ENCODE measurements around the gene SAAL1. TPM values are rescaled to one million over a fixed set of nuclear protein-coding genes. Genes with fewer than 3 reads are reported as not detected.

The SAAL1 gene
- total and polyA plus RNA-seq, 4 donors, result 5.5 to 15.1 (median 11.3) TPM

GRCh38 chr11:18081551-18081950 lies 24.3 kb downstream of the SAAL1 start:
- 47 to 66% methylated on average over 2 of the region's 2 CpGs for WGBS, 2 donors
- H3K36me3 ChIP-seq (ENCODE audit: control insufficient read depth in 4 of 4, insufficient read depth in 4 of 4, low read length in 4 of 4), result peaks cover 10 to 19% (median 14%) of the 10 kb centered on the region in 4 donors

GRCh38 chr11:18080451-18080850 lies 25.4 kb downstream of the SAAL1 start:
- Histone ChIP-seq H3K4me1 (ENCODE audit: control insufficient read depth in 5 of 5, insufficient read depth in 5 of 5, low read length in 5 of 5) (no peaks in the 10 kb centered on the region), H3K9ac (ENCODE audit: insufficient read depth in 1 of 2, low read length in 2 of 2) (no peak overlapping the region), H3K9me3 (ENCODE audit: control insufficient read depth in 4 of 4, insufficient read depth in 3 of 4, low read length in 3 of 4) (no peaks in the 10 kb centered on the region), H3K4me3 (no peak overlapping the region), H3K27ac (ENCODE audit: low read depth in 1 of 2, low read length in 1 of 2) (no peak overlapping the region), H3K27me3 (ENCODE audit: control insufficient read depth in 3 of 3, insufficient read depth in 3 of 3, low read length in 2 of 3) (no peaks in the 10 kb centered on the region), H3K36me3 (ENCODE audit: control insufficient read depth in 4 of 4, insufficient read depth in 4 of 4, low read length in 4 of 4) (peaks cover 6 to 16% (median 13%) of the 10 kb centered on the region in 4 donors)
- ATAC-seq (ENCODE audit: insufficient read depth, low FRiP score) (no peak), DNase-seq (no peak)
- WGBS, 2 donors, result 57 to 68% methylated on average over 4 of the region's 4 CpGs
- TF ChIP-seq CTCF (IDR thresholded peaks at IDR 0.05; ENCODE audit: control extremely low read depth, extremely low read depth), result no peak

More at GRCh38 chr11:18081551-18081950, 24.3 kb downstream of the SAAL1 start:
- H3K4me1 ChIP-seq (ENCODE audit: control insufficient read depth in 5 of 5, insufficient read depth in 5 of 5, low read length in 5 of 5), result no peaks in the 10 kb centered on the region
- ATAC-seq (ENCODE audit: insufficient read depth, low FRiP score), result no peak
- no peak overlapping the region for H3K27ac ChIP-seq (ENCODE audit: low read depth in 1 of 2, low read length in 1 of 2)
- H3K9ac ChIP-seq (ENCODE audit: insufficient read depth in 1 of 2, low read length in 2 of 2), result no peak overlapping the region
- no peak overlapping the region for H3K4me3 ChIP-seq
- H3K9me3 ChIP-seq (ENCODE audit: control insufficient read depth in 4 of 4, insufficient read depth in 3 of 4, low read length in 3 of 4), result no peaks in the 10 kb centered on the region
- no peaks in the 10 kb centered on the region for H3K27me3 ChIP-seq (ENCODE audit: control insufficient read depth in 3 of 3, insufficient read depth in 3 of 3, low read length in 2 of 3)
- DNase-seq, result no peak
- TF ChIP-seq CTCF (IDR thresholded peaks at IDR 0.05; ENCODE audit: control extremely low read depth, extremely low read depth), result no peak

DNA sequence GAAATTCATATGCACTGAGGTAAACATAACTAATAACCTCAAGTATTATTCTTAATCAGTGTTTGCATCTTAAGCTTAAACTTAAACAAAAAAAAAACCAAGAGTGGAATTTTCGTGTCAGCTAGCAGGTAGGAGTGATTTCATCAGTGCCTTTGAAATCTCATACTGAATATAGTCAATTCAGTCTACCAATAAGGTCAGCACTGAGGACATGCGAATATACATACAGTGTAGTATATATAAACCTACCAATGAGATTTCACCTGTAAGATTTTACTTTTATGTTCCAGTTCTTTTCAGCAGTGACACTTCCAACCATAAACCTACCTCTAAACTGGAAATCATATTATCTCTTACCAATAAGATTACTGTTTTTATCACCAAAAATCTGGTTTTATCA lies 27.0 kb downstream of the SAAL1 start:
- TF ChIP-seq CTCF (IDR thresholded peaks at IDR 0.05; ENCODE audit: control extremely low read depth, extremely low read depth), result no peak

GRCh38 chr11:18075444-18075843 lies 30.4 kb downstream of the SAAL1 start:
- peaks cover 0 to 5% (median 0%) of the 10 kb centered on the region in 5 donors for H3K4me1 ChIP-seq (ENCODE audit: control insufficient read depth in 5 of 5, insufficient read depth in 5 of 5, low read length in 5 of 5)
- no peak overlapping the region for H3K4me3 ChIP-seq

More for the DNA sequence above, 27.0 kb downstream of the SAAL1 start:
- 91 to 93% methylated on average over 2 of the region's 2 CpGs for WGBS, 2 donors
- H3K36me3 ChIP-seq (ENCODE audit: control insufficient read depth in 4 of 4, insufficient read depth in 4 of 4, low read length in 4 of 4), result peaks cover 5 to 14% (median 10%) of the 10 kb centered on the region in 4 donors
- no peak for ATAC-seq (ENCODE audit: insufficient read depth, low FRiP score)
- no peak overlapping the region for H3K27ac ChIP-seq (ENCODE audit: low read depth in 1 of 2, low read length in 1 of 2)
- H3K4me1 ChIP-seq (ENCODE audit: control insufficient read depth in 5 of 5, insufficient read depth in 5 of 5, low read length in 5 of 5), result no peaks in the 10 kb centered on the region
- no peak overlapping the region for H3K9ac ChIP-seq (ENCODE audit: insufficient read depth in 1 of 2, low read length in 2 of 2)
- H3K4me3 ChIP-seq, result no peak overlapping the region
- no peak for DNase-seq
- H3K9me3 ChIP-seq (ENCODE audit: control insufficient read depth in 4 of 4, insufficient read depth in 3 of 4, low read length in 3 of 4), result no peaks in the 10 kb centered on the region
- H3K27me3 ChIP-seq (ENCODE audit: control insufficient read depth in 3 of 3, insufficient read depth in 3 of 3, low read length in 2 of 3), result no peaks in the 10 kb centered on the region

More at GRCh38 chr11:18075444-18075843, 30.4 kb downstream of the SAAL1 start:
- peaks cover 3 to 7% (median 5%) of the 10 kb centered on the region in 4 donors for H3K36me3 ChIP-seq (ENCODE audit: control insufficient read depth in 4 of 4, insufficient read depth in 4 of 4, low read length in 4 of 4)
- no peaks in the 10 kb centered on the region for H3K27me3 ChIP-seq (ENCODE audit: control insufficient read depth in 3 of 3, insufficient read depth in 3 of 3, low read length in 2 of 3)
- ATAC-seq (ENCODE audit: insufficient read depth, low FRiP score) (no peak), DNase-seq (no peak)
- H3K9me3 ChIP-seq (ENCODE audit: control insufficient read depth in 4 of 4, insufficient read depth in 3 of 4, low read length in 3 of 4), result no peaks in the 10 kb centered on the region
- WGBS, 2 donors, result 83 to 86% methylated on average over 3 of the region's 3 CpGs
- TF ChIP-seq CTCF (IDR thresholded peaks at IDR 0.05; ENCODE audit: control extremely low read depth, extremely low read depth), result no peak
- no peak overlapping the region for H3K9ac ChIP-seq (ENCODE audit: insufficient read depth in 1 of 2, low read length in 2 of 2)
- no peak overlapping the region for H3K27ac ChIP-seq (ENCODE audit: low read depth in 1 of 2, low read length in 1 of 2)

Measured in lung (tissue), 12 donors.